Measurements from ENCODE around the gene PLCL1. TPM values are rescaled to one million over a fixed set of nuclear protein-coding genes. Genes with fewer than 3 reads are reported as not detected.

The PLCL1 gene
- polyA plus RNA-seq, 1 of the 3 experiments (the other 2 are of a cell fraction): 7.7 TPM

- Histone ChIP-seq H3K9me3 (no peaks in the 10 kb centered on the region), H3K4me3 (ENCODE audit: low read depth in 2 of 2, low read length in 1 of 2) (no peak overlapping the region), H3K27ac (ENCODE audit: low read depth in 2 of 2, low read length in 1 of 2) (no peak overlapping the region), H3K4me1 (ENCODE audit: control insufficient read depth in 1 of 2, insufficient read depth in 2 of 2, low read depth in 1 of 2, low read length in 1 of 2) (peaks cover 0 to 2% of the 10 kb centered on the region in 2 experiments; a peak in 2 of 4 replicates), H3K36me3 (replicated peaks in 1 of 2; ENCODE audit: control insufficient read depth in 1 of 2, insufficient read depth in 2 of 2, low read length in 1 of 2) (no peaks in the 10 kb centered on the region), H4K20me1 (ENCODE audit: insufficient read depth) (no peaks in the 10 kb centered on the region; the same call in 1 of the 2 replicates), H2AFZ (ENCODE audit: low read depth) (no peak overlapping the region), H3K9me2 (no peaks in the 10 kb centered on the region), H3K27me3 (ENCODE audit: insufficient read depth) (no peaks in the 10 kb centered on the region), H3K9ac (no peak overlapping the region), H3F3A (replicated peaks; ENCODE audit: insufficient read depth) (no peaks in the 10 kb centered on the region), H3K4me2 (no peak overlapping the region), H3K79me2 (ENCODE audit: insufficient read depth) (peaks cover 76% of the 10 kb centered on the region)
- POLR2A ChIA-PET: no interaction called here
- DNase-seq: no peak
- TF ChIP-seq MAX (IDR thresholded peaks at IDR 0.05; ENCODE audit: low read depth): no peak
- TF ChIP-seq RAD21 (IDR thresholded peaks at IDR 0.05; ENCODE audit: low read length): no peak
- TF ChIP-seq TAF1 (IDR thresholded peaks at IDR 0.05; ENCODE audit: borderline replicate concordance, low read depth, low read length): no peak
- TF ChIP-seq TCF12 (IDR thresholded peaks at IDR 0.05): no peak
- no peak for TF ChIP-seq NFIC (IDR thresholded peaks at IDR 0.05; ENCODE audit: borderline replicate concordance)
- no peak for TF ChIP-seq ELF1 (IDR thresholded peaks at IDR 0.05)
- TF ChIP-seq GABPA (IDR thresholded peaks at IDR 0.05; ENCODE audit: low read depth): no peak
- no peak for TF ChIP-seq FOSL2 (IDR thresholded peaks at IDR 0.05; ENCODE audit: borderline replicate concordance, low read depth)
- CTCF ChIA-PET: interaction anchor here (0.9 to 8.0 kb wide), 4 partner anchors 17 to 486 kb away, joined by 3 to 45 read pairs (median 4); no protein-coding TSS in a partner anchor
- WGBS (ENCODE audit: low lambda C conversion rate): 95% methylated on average over 3 of the region's 3 CpGs
These were observed 5.6 kb downstream of the PLCL1 start for GRCh38 chr2:197810016-197810415.

GRCh38 chr2:197810491-197810890 is 6.1 kb downstream of the PLCL1 start:
- Histone ChIP-seq H3K4me1 (ENCODE audit: control insufficient read depth in 1 of 2, insufficient read depth in 2 of 2, low read depth in 1 of 2, low read length in 1 of 2) (peaks cover 0 to under 1% of the 10 kb centered on the region in 2 experiments; a peak in 2 of 4 replicates), H3K79me2 (ENCODE audit: insufficient read depth) (peaks cover 76% of the 10 kb centered on the region), H3K36me3 (replicated peaks in 1 of 2; ENCODE audit: control insufficient read depth in 1 of 2, insufficient read depth in 2 of 2, low read length in 1 of 2) (peaks cover 0 to 3% of the 10 kb centered on the region in 2 experiments), H2AFZ (ENCODE audit: low read depth) (no peak overlapping the region), H3K4me3 (ENCODE audit: low read depth in 2 of 2, low read length in 1 of 2) (no peak overlapping the region), H3K9me2 (no peaks in the 10 kb centered on the region), H3K27me3 (ENCODE audit: insufficient read depth) (no peaks in the 10 kb centered on the region), H3K4me2 (no peak overlapping the region), H4K20me1 (ENCODE audit: insufficient read depth) (no peaks in the 10 kb centered on the region; the same call in 1 of the 2 replicates), H3K9me3 (no peaks in the 10 kb centered on the region), H3K9ac (no peak overlapping the region), H3K27ac (ENCODE audit: low read depth in 2 of 2, low read length in 1 of 2) (no peak overlapping the region), H3F3A (replicated peaks; ENCODE audit: insufficient read depth) (no peaks in the 10 kb centered on the region)
- CTCF ChIA-PET: interaction anchor here (0.6 to 8.0 kb wide), 4 partner anchors 42 to 486 kb away, joined by 3 to 45 read pairs (median 4); no protein-coding TSS in a partner anchor
- DNase-seq: no peak
- POLR2A ChIA-PET: no interaction called here
- 72% methylated on average over 3 of the region's 3 CpGs for WGBS (ENCODE audit: low lambda C conversion rate)
- TF ChIP-seq TAF1 (IDR thresholded peaks at IDR 0.05; ENCODE audit: borderline replicate concordance, low read depth, low read length): no peak
- no peak for TF ChIP-seq POLR2AphosphoS5 (IDR thresholded peaks at IDR 0.05; ENCODE audit: low read depth, low read length)
- no peak for TF ChIP-seq CHD2 (IDR thresholded peaks at IDR 0.05; ENCODE audit: low read length, partially characterized antibody)
- no peak for TF ChIP-seq ZBTB33 (IDR thresholded peaks at IDR 0.05; ENCODE audit: borderline replicate concordance, low read depth)
- no peak for TF ChIP-seq YY1 (IDR thresholded peaks at IDR 0.05; ENCODE audit: low read depth)
- no peak for TF ChIP-seq ELF1 (IDR thresholded peaks at IDR 0.05)
- no peak for TF ChIP-seq PBX3 (IDR thresholded peaks at IDR 0.05)
- no peak for TF ChIP-seq NFIC (IDR thresholded peaks at IDR 0.05; ENCODE audit: borderline replicate concordance)
- no peak for TF ChIP-seq IRF3 (IDR thresholded peaks at IDR 0.05; ENCODE audit: low read depth, low read length)
- TF ChIP-seq SIN3A (IDR thresholded peaks at IDR 0.05; ENCODE audit: borderline replicate concordance, low read depth, low read length): no peak
- TF ChIP-seq REST (IDR thresholded peaks at IDR 0.05; ENCODE audit: low read depth, low read length): no peak
- no peak for TF ChIP-seq NRF1 (IDR thresholded peaks at IDR 0.05; ENCODE audit: low read depth, low read length)

All from SK-N-SH (cell line).